IPS-18a (cell line): ENCODE results near the gene ANKUB1.

Experiments used
- H3K27ac ChIP-seq: one replicate; pipeline ENCODE4 v1.5.1; 2013; ENCODE audit warnings: low read length
- H3K27me3 ChIP-seq: one replicate; pipeline ENCODE4 v1.6.1; 2013; ENCODE audit warnings: mild to moderate bottlenecking, low read length; ENCODE audit not compliant: control insufficient read depth, insufficient read depth
- H3K36me3 ChIP-seq: one replicate; pipeline ENCODE4 v1.6.1; 2013; ENCODE audit warnings: low read depth, low read length; ENCODE audit not compliant: control insufficient read depth
- H3K4me1 ChIP-seq: one replicate; pipeline ENCODE4 v1.6.1; 2013; ENCODE audit warnings: low read depth, low read length; ENCODE audit not compliant: control insufficient read depth
- H3K4me3 ChIP-seq: one replicate; pipeline ENCODE4 v1.5.1; 2013; ENCODE audit warnings: low read length
- H3K9ac ChIP-seq: one replicate; pipeline ENCODE4 v1.6.1; 2013; ENCODE audit warnings: mild to moderate bottlenecking, low read length, moderate library complexity
- H3K9me3 ChIP-seq: one replicate; pipeline ENCODE4 v1.6.1; 2013; ENCODE audit warnings: low read depth, low read length; ENCODE audit not compliant: control insufficient read depth

ANKUB1 gene

GRCh38 chr3:149777414-149778214 lies 14.7 kb downstream of the ANKUB1 start:
- Histone ChIP-seq H3K9me3 (no peaks in the 10 kb centered on the region), H3K36me3 (no peaks in the 10 kb centered on the region), H3K27me3 (no peaks in the 10 kb centered on the region), H3K27ac (no peak overlapping the region), H3K4me3 (no peak overlapping the region), H3K9ac (no peak overlapping the region), H3K4me1 (no peaks in the 10 kb centered on the region)

GRCh38 chr3:149776170-149776569 lies 16.2 kb downstream of the ANKUB1 start:
- H3K27me3 ChIP-seq, result no peaks in the 10 kb centered on the region
- H3K4me1 ChIP-seq, result no peaks in the 10 kb centered on the region
- no peak overlapping the region for H3K4me3 ChIP-seq
- H3K9me3 ChIP-seq, result no peaks in the 10 kb centered on the region
- H3K36me3 ChIP-seq, result no peaks in the 10 kb centered on the region
- H3K27ac ChIP-seq, result no peak overlapping the region
- no peak overlapping the region for H3K9ac ChIP-seq

DNA sequence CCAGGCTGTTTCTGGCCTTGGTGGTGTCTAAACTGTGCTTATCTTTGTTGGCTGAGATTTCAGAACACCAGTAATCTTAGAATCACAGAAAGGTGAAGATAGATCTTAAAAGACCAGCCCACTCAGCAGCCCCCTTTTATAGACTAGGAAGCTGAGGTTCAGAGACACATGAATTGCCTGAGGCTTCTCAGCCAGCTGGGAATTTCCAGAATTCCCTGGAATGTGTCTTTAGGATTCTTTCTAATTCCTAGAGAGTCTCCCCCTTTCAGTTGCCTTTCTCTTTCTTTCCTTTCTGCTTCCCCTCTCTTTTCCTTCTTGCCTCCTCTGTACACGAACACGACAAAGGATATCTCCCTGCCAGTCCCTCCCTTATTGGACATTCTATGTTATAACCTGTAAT lies 19.5 kb downstream of the ANKUB1 start:
- Histone ChIP-seq H3K9ac (no peak overlapping the region), H3K4me3 (no peak overlapping the region), H3K27me3 (no peaks in the 10 kb centered on the region), H3K9me3 (no peaks in the 10 kb centered on the region), H3K27ac (no peak overlapping the region), H3K36me3 (no peaks in the 10 kb centered on the region), H3K4me1 (no peaks in the 10 kb centered on the region)

- no peaks in the 10 kb centered on the region for H3K27me3 ChIP-seq
- no peak overlapping the region for H3K4me3 ChIP-seq
- no peak overlapping the region for H3K27ac ChIP-seq
- H3K4me1 ChIP-seq, result no peaks in the 10 kb centered on the region
- H3K9ac ChIP-seq, result no peak overlapping the region
- H3K36me3 ChIP-seq, result no peaks in the 10 kb centered on the region
- H3K9me3 ChIP-seq, result no peaks in the 10 kb centered on the region
Observed at GRCh38 chr3:149771652-149772271, 20.6 kb downstream of the ANKUB1 start.

- no peaks in the 10 kb centered on the region for H3K27me3 ChIP-seq
- H3K4me3 ChIP-seq, result no peak overlapping the region
- H3K9ac ChIP-seq, result no peak overlapping the region
- H3K36me3 ChIP-seq, result no peaks in the 10 kb centered on the region
- no peak overlapping the region for H3K27ac ChIP-seq
- no peaks in the 10 kb centered on the region for H3K9me3 ChIP-seq
- no peaks in the 10 kb centered on the region for H3K4me1 ChIP-seq
Observed at GRCh38 chr3:149770246-149770645, 22.1 kb downstream of the ANKUB1 start.

- Histone ChIP-seq H3K4me3 (no peak overlapping the region), H3K27me3 (no peaks in the 10 kb centered on the region), H3K27ac (no peak overlapping the region), H3K9me3 (no peaks in the 10 kb centered on the region), H3K9ac (no peak overlapping the region), H3K36me3 (no peaks in the 10 kb centered on the region), H3K4me1 (no peaks in the 10 kb centered on the region)
Observed at GRCh38 chr3:149768704-149769103, 23.6 kb downstream of the ANKUB1 start.

GRCh38 chr3:149767720-149768119 lies 24.6 kb downstream of the ANKUB1 start:
- no peaks in the 10 kb centered on the region for H3K36me3 ChIP-seq
- no peaks in the 10 kb centered on the region for H3K4me1 ChIP-seq
- H3K9me3 ChIP-seq, result no peaks in the 10 kb centered on the region
- no peaks in the 10 kb centered on the region for H3K27me3 ChIP-seq
- no peak overlapping the region for H3K9ac ChIP-seq
- H3K27ac ChIP-seq, result no peak overlapping the region
- H3K4me3 ChIP-seq, result no peak overlapping the region

- Histone ChIP-seq H3K9me3 (no peaks in the 10 kb centered on the region), H3K4me3 (no peak overlapping the region), H3K9ac (no peak overlapping the region), H3K4me1 (no peaks in the 10 kb centered on the region), H3K36me3 (no peaks in the 10 kb centered on the region), H3K27me3 (peaks cover 6% of the 10 kb centered on the region), H3K27ac (no peak overlapping the region)
Observed at GRCh38 chr3:149765762-149766334, 26.5 kb downstream of the ANKUB1 start.

DNA sequence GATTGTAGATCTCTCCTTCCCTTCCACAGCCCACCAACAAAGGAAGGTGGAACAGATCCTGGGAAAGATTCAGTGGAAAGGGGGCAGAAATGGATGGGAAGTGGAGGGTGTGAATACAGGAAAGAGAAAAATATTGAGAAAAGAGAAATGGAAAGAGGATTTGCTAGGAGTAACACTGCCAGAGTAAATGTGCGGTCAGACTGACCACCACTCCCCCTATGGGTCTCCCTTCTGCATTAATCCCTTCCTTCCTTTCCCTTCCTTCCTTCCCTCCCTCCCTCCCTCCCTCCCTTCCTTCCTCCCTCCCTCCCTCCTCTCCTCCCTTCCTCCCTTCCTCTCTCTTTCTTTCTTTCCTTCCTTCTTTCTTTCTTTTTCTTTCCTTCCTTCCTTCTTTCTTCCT lies 28.1 kb downstream of the ANKUB1 start:
- Histone ChIP-seq H3K27ac (no peak overlapping the region), H3K36me3 (no peaks in the 10 kb centered on the region), H3K9me3 (no peaks in the 10 kb centered on the region), H3K4me3 (no peak overlapping the region), H3K27me3 (peaks cover 6% of the 10 kb centered on the region), H3K4me1 (no peaks in the 10 kb centered on the region), H3K9ac (no peak overlapping the region)

DNA sequence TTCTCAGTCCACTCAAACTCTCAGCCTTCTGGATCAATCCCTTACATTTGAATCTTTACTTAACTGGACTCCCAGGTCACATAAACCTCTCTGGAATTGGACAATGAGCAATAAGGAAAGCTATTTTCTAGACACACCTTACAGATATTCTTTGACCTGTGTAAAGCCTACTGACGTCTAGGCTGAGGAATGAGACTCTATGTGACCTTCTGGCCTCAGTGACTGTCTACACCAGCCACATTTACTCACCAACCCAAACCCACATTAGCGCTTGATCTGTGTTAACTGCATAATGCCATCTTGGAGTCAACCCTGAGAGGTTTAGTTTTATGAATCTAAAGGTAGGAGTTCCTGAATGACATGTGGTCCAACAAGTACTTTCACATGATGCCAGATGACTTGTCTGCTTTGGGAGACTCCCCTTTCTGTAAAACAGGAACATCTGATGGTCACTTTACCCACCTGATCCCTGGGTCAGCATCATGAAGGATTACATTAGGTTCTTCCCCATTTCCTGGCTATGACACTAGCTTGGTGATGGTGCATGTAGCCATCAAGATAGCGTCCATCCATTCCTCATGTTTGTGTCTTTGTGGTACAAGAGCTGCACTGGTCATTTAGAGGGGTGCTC lies 28.7 kb downstream of the ANKUB1 start:
- no peaks in the 10 kb centered on the region for H3K9me3 ChIP-seq
- H3K4me3 ChIP-seq, result no peak overlapping the region
- H3K9ac ChIP-seq, result no peak overlapping the region
- H3K36me3 ChIP-seq, result no peaks in the 10 kb centered on the region
- H3K4me1 ChIP-seq, result no peaks in the 10 kb centered on the region
- H3K27me3 ChIP-seq, result peaks cover 6% of the 10 kb centered on the region
- H3K27ac ChIP-seq, result no peak overlapping the region

DNA sequence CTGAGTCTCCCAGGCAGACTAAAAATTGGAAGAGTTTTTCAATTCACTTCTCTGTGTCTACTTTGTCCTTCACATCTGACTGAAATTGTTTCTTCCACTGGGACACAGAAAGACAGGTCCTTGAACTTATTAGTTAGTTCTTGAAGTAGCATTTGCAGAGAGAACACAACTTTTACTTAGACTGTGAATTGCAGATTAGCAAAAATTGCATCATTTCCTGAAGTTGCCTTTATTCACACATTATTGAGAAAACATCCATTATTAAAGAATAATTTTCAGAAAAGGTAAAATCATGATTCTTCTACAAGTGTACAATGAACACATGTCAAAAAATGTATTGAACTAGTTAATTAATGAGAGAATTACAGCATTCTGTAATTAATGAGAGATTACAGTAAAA lies 38.6 kb downstream of the ANKUB1 start:
- Histone ChIP-seq H3K9me3 (no peaks in the 10 kb centered on the region), H3K4me3 (no peak overlapping the region), H3K27ac (no peak overlapping the region), H3K27me3 (no peaks in the 10 kb centered on the region), H3K4me1 (peaks cover 2% of the 10 kb centered on the region), H3K36me3 (peaks cover 14% of the 10 kb centered on the region), H3K9ac (no peak overlapping the region)
